PC-3 (cell line): ENCODE data around the gene WIPF3.

ENCODE experiments used
- CTCF ChIP-seq: fragments of 300-600 bp; sonication (generic); conservative IDR thresholded peaks from 2 replicates; pipeline ENCODE4 v1.5.1; 2017; ENCODE audit warnings: antibody characterized with exemption, low read depth, mild to moderate bottlenecking, low read length
- EZH2 ChIP-seq: fragments of 300-600 bp; sonication (generic); IDR thresholded peaks from one replicate; pipeline ENCODE4 v1.6.1; 2017; ENCODE audit warnings: antibody characterized with exemption, mild to moderate bottlenecking, low read length; ENCODE audit not compliant: unreplicated experiment

- TF ChIP-seq CTCF (no peak), EZH2 (no peak)
These were observed 58.3 kb downstream of the WIPF3 start for GRCh38 chr7:29864656-29865055.
